SU-DHL-6 (cell line): Measurements from ENCODE around the gene PTPRA.

Source experiments
- EZH2phosphoT487 ChIP-seq: fragments of 200-600 bp; sonication (generic), shearing (Covaris generic); conservative IDR thresholded peaks from 2 replicates; pipeline ENCODE4 v1.6.1; 2018; ENCODE audit warnings: mild to moderate bottlenecking, antibody characterized with exemption, low read length, moderate library complexity, mixed read lengths
- TF ChIP-seq, protein P1 (sequence below): fragments of 200-600 bp; sonication (generic); IDR thresholded peaks from one replicate; pipeline ENCODE4 v1.5.1; 2017; ENCODE audit warnings: antibody characterized with exemption, mild to moderate bottlenecking, low read length, moderate library complexity; ENCODE audit not compliant: insufficient read depth, poor library complexity, severe bottlenecking

DNA sequence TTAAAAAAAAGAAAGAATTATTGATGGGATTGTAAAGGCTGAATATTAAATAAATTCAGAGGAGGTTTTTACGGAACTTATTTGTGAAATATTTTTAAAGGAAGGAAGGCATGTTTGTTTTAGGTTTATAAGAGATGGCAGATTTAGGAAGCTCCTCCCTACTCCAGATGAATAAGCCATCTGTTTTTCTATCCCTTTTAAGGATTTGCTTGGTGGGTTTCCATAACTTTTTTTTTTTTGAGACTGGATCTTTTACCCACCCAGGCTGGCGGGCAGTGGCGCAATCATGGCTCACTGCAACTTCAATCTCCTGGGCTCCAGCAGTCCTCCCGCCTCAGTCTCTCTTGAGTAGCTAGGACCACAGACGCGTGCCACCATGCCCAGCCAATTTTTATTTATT is 30.4 kb downstream of the PTPRA start:
- TF ChIP-seq, protein P1, sequence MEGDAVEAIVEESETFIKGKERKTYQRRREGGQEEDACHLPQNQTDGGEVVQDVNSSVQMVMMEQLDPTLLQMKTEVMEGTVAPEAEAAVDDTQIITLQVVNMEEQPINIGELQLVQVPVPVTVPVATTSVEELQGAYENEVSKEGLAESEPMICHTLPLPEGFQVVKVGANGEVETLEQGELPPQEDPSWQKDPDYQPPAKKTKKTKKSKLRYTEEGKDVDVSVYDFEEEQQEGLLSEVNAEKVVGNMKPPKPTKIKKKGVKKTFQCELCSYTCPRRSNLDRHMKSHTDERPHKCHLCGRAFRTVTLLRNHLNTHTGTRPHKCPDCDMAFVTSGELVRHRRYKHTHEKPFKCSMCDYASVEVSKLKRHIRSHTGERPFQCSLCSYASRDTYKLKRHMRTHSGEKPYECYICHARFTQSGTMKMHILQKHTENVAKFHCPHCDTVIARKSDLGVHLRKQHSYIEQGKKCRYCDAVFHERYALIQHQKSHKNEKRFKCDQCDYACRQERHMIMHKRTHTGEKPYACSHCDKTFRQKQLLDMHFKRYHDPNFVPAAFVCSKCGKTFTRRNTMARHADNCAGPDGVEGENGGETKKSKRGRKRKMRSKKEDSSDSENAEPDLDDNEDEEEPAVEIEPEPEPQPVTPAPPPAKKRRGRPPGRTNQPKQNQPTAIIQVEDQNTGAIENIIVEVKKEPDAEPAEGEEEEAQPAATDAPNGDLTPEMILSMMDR: no peak
- TF ChIP-seq EZH2phosphoT487: no peak
